IPS-18c (cell line): ENCODE results near the gene SUMO1.

Experiments
- H3K4me3 ChIP-seq: 2 replicates; pipeline ENCODE4 v1.7.0; 2013; ENCODE audit warnings: low read depth, mild to moderate bottlenecking, low read length, moderate library complexity; ENCODE audit not compliant: insufficient read depth
- H3K9me3 ChIP-seq: one replicate; pipeline ENCODE4 v1.6.1; 2013; ENCODE audit warnings: mild to moderate bottlenecking, low read length, moderate library complexity; ENCODE audit not compliant: control insufficient read depth, insufficient read depth

SUMO1 gene

DNA sequence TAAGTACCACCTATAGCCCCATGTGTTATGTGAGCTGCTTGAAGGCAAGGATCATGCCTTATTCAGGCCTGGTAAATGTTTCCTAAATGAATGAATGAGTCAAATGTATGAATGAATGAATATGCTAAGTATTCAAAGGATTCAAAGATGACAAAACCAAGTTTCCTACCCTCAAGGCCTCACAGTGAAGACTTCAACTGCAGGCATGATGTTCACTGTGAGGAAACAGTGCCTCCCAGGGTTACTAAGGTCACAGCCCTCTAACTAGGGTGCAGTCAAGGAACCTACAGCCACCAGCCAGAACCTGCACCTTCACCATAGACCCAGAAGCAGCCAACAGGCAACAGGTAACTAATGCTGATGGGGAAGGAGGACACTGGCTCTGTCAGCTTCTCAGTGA lies 69.3 kb downstream of the SUMO1 start:
- Histone ChIP-seq H3K9me3 (peaks cover 5% of the 10 kb centered on the region), H3K4me3 (no peak overlapping the region)

DNA sequence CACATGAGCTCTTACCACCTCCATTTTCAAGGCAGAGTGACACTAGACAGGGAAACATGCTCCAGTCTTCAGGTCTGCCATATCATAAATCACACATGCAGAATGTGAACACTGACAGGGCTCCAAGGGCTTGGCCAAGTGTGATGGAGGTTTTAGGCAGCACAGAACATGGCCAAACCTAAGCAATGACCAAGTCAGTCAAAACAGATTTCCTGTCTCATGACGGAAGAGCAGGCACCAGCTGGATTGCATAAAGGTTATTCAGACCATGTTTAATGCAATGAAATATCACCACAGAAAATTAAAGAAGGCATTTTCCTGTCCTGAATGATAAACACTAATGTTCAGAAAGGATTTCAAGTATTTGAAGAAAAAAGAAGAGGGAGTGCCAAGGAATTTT lies 72.5 kb downstream of the SUMO1 start:
- Histone ChIP-seq H3K4me3 (no peak overlapping the region), H3K9me3 (peaks cover 5% of the 10 kb centered on the region)

DNA sequence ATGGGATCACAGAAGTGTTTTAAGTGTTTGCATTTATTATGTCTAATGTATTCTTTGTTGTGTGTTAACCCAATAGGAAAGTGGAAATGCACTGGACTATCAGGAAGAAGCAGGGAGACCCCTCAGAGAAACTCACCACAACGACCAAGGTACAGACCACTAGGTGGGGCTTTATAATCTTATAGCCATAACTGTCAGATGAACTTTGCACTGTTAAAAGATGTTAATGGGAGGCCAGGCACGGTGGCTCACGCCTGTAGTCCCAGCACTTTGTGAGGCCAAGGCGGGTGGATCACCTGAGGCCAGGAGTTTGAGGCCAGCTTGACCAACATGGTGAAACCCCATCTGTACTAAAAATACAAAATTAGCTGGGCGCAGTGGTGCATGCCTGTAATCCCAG lies 73.2 kb downstream of the SUMO1 start:
- H3K9me3 ChIP-seq = peaks cover 5% of the 10 kb centered on the region
- no peak overlapping the region for H3K4me3 ChIP-seq

DNA sequence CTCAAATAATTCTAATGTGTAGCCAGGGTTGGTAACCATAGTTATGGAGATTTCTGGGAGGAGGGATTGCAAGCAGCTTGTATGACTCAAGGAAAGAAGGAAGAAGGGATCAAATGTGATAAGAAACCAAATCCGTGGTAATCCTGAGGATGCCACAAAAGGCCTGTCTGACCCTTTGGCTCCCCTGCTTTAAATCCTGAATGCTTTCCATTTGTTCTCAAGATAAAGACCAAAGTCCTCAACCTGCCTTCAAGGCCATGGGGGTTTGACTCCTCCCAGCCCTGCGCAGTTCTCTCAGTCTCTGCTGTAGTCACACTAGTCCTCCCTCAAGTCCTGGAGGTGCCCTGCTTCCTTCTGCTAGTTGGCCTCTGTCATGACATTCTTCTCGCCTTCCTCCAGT lies 74.0 kb downstream of the SUMO1 start:
- H3K9me3 ChIP-seq = peaks cover 5% of the 10 kb centered on the region
- no peak overlapping the region for H3K4me3 ChIP-seq

DNA sequence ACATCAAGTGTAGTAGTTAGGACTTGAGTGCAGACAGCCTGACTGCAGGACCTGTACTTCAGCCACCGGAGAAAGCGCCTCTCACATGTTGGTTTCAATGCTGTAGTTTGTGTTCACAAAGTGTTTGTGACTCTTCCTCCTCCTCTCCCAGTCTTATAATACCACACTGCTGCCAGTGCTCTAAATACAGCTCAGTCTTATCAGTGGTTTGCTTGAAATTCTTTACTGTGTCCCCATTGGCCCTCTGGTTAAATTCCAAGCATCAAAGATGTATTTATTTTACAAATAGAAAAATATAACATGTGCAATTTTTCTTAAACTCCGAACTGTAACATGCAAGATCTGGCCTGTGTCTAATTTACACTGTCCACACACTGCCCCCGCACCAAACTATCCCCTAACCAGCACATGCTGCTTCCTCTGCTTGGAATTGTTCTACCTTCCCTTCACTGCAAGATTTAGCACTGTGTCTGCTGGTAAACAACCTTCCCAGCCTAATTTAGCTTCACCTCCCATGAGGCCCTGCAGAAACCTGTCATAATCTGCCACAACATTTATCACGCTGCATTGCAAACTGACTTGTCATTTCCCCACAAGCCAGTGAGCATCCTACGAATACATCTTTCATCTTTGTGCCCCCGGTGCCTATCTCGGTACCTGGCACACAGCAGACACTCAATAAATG lies 77.1 kb downstream of the SUMO1 start:
- Histone ChIP-seq H3K9me3 (no peaks in the 10 kb centered on the region), H3K4me3 (no peak overlapping the region)

DNA sequence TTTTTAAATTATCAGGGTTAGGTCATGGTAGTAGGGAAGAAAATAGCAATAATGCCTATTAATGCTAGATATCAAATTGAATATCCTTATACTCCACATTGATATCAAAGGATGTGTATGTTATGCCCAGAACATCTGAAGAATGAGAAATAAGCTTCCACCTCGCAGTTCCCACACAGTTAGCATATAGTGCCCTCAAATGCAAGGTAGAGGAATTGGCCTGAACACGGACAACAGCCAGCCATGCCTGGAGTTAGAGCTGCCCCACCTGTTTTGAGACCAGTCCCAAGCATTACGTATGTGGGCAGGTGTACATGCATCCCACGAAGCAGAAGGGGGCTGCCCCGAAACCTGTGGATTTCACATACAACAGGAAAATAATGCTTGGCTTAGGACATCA lies 79.6 kb downstream of the SUMO1 start:
- Histone ChIP-seq H3K4me3 (no peak overlapping the region), H3K9me3 (no peaks in the 10 kb centered on the region)

DNA sequence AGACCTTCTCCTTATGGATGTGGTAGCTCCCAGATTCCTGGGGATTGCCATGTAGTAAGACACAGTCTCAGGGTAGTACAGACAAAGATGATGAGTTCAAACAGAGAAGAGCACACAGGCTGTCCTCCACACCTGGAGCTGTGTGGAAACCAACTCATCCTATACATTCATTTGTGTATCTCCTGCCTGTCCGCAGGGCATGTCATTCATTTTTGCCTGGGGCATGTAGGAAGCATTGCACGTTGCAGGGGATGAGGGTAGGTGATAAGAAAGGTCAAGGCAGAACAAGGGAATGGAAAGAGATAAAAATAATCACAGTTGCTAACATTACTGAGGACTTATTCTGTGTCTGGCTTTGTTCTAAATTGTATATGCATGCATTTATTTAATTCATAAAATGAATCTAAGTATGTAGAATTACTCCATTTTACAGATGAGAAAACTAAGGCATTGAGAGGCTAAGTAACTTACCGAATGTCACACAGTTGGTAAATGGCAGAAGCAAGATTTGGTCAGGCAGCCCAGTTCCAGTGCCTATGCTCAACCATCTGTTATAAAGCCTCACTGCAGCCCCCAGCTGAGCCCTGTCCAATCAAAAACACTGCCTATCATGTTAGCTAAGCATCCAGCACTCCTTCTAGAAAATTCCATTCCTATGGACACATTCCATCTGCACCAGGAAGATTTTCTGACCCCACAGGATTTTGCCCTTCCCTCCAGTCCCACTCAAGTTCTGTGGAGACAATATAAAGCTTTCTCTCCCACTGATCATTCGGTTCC lies 81.0 kb downstream of the SUMO1 start:
- Histone ChIP-seq H3K4me3 (no peak overlapping the region), H3K9me3 (no peaks in the 10 kb centered on the region)
